GM12878 (cell line): ENCODE data around the gene SFMBT1. TPM values are rescaled to one million over a fixed set of nuclear protein-coding genes. Genes with fewer than 3 reads are reported as not detected.

Experiments used
- ATF2 ChIP-seq: IDR thresholded peaks from 2 replicates; pipeline ENCODE4 v1.6.1; 2012; ENCODE audit warnings: low read length, inconsistent platforms
- BCLAF1 ChIP-seq: fragments of 450-650 bp; IDR thresholded peaks from 2 replicates; pipeline ENCODE4 v1.6.1; 2017; ENCODE audit warnings: antibody characterized with exemption, mild to moderate bottlenecking, moderate library complexity
- CBFB ChIP-seq: IDR thresholded peaks from 2 replicates; pipeline ENCODE4 v1.6.1; 2016; ENCODE audit warnings: antibody characterized with exemption, low read depth
- ELK1 ChIP-seq: IDR thresholded peaks from 2 replicates; pipeline ENCODE4 v1.6.1; 2012; ENCODE audit warnings: low read depth, low read length, improper control_type of control experiment
- GABPA ChIP-seq: IDR thresholded peaks from 2 replicates; pipeline ENCODE4 v1.6.1; 2014; ENCODE audit warnings: antibody characterized with exemption, low read depth, mild to moderate bottlenecking, inconsistent platforms
- HCFC1 ChIP-seq: fragments of 150-350 bp; IDR thresholded peaks from 2 replicates; pipeline ENCODE4 v1.6.1; 2014; ENCODE audit warnings: low read length
- HDAC2 ChIP-seq: fragments of 200-600 bp; sonication (generic); IDR thresholded peaks from 2 replicates; pipeline ENCODE4 v1.6.1; 2017
- JUNB ChIP-seq: IDR thresholded peaks from 2 replicates; pipeline ENCODE4 v1.6.1; 2016; ENCODE audit warnings: antibody characterized with exemption, mild to moderate bottlenecking
- NR2C1 ChIP-seq: fragments of 450-650 bp; IDR thresholded peaks from 2 replicates; pipeline ENCODE4 v1.6.1; 2017; ENCODE audit warnings: antibody characterized with exemption, mild to moderate bottlenecking, moderate library complexity
- PAX8 ChIP-seq: fragments of 450-650 bp; IDR thresholded peaks from 2 replicates; pipeline ENCODE4 v1.6.1; 2017; ENCODE audit warnings: mild to moderate bottlenecking, moderate library complexity
- PBX3 ChIP-seq: IDR thresholded peaks from 2 replicates; pipeline ENCODE4 v1.6.1; 2011; ENCODE audit warnings: mild to moderate bottlenecking, low read depth, low read length, moderate library complexity; ENCODE audit not compliant: insufficient replicate concordance
- SMC3 ChIP-seq: IDR thresholded peaks from 2 replicates; pipeline ENCODE4 v1.6.1; 2011; ENCODE audit warnings: low read length, improper control_type of control experiment, borderline replicate concordance
- polyA plus RNA-seq, 11 experiments: library from polyadenylated mRNA; depleted of rRNA in 4 of 11; unstranded in 6 of 11; stranded (reverse) in 5 of 11; fragments of >200 nt; fragmentation: Nextera tagmentation in 4 of 11; fragmentation: Illumina TruSeq in 1 of 11; extraction: Ambion mirVana in 4 of 11; extraction: Trizol in 1 of 11; gene quantifications; 1 replicate in 1 of 11; 2 replicates in 10 of 11; pipeline versions ENCODE4 v1.2.1 to v1.2.3, GENCODE V29; 2011 to 2016; ENCODE audit warnings: inconsistent platforms in 2 of 11, missing spikeins in 2 of 11, low read depth in 1 of 11
- total RNA-seq, 4 experiments: library from RNA; depleted of rRNA in 3 of 4; stranded (reverse); fragments of >200 nt in 3 of 4; fragmentation: Illumina TruSeq in 1 of 4; extraction: Trizol in 1 of 4; gene quantifications; 2 replicates each; pipeline versions ENCODE4 v1.2.1 to v1.2.3, GENCODE V29; 2013 to 2021

SFMBT1 gene
- total and polyA plus RNA-seq, 10 of the 15 experiments (the other 5 are each of a cell fraction or from before 2014, with no cell fraction given): 3.2 to 19.5 (median 11.4) TPM

DNA sequence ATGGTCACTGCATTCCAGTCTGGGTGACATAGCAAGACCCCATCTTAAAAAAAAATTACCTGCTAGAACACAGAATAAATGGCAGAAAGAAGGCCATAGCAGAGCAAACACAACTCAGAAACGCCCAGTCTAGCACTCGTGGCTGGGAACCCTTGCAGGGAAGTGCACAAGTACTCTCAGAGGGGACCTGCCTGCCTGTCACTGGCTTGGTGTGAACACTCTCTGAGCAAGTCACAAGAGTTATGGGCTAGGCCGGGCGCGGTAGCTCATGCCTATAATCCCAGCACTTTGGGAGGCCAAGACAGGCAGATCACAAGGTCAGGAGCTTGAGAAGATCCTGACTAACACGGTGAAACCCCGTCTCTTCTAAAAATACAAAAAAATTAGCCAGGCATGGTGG lies 17.2 kb downstream of the SFMBT1 start (continued):
- no peak for TF ChIP-seq ELK1
- no peak for TF ChIP-seq BCLAF1
- TF ChIP-seq GABPA: no peak
- no peak for TF ChIP-seq HDAC2
- TF ChIP-seq CBFB: no peak
- no peak for TF ChIP-seq PAX8
- no peak for TF ChIP-seq NR2C1
- TF ChIP-seq HCFC1: no peak
- TF ChIP-seq PBX3: no peak
- TF ChIP-seq ATF2: no peak
- TF ChIP-seq JUNB: no peak
- TF ChIP-seq SMC3: no peak
